ENCODE measurements around the gene M1AP. TPM values are rescaled to one million over a fixed set of nuclear protein-coding genes. Genes with fewer than 3 reads are reported as not detected.

M1AP gene
- total RNA-seq, 4 donors from 2014 or later = 0.81 TPM; not detected in 3

- peaks cover 0 to 6% (median 0%) of the 10 kb centered on the region in 3 donors for H3K4me1 ChIP-seq
Observed at GRCh38 chr2:74646834-74647482, 1.2 kb downstream of the M1AP start.

DNA sequence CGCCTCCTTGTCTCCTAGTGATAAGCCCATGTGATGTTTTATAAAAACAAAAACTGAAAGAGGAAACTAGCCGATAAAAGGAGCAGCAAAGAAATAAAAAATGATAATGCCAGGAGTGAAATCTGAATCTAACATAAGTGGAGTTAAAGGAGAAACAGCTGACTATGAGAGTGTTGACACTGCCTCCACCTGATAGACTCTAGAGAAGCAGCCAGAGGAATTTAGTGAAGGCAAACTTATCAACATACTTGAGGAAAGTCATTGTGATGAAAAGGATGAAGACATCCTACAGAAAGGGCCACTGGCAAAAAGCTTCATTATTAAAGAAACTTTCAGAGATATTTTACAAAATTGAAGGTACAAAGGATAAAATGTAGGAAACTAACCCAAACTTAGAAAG, 1.9 kb downstream of the M1AP start:
- no peak overlapping the region for H3K27ac ChIP-seq
- H3K4me3 ChIP-seq = no peak overlapping the region
- WGBS, 2 donors (ENCODE audit: low coverage in 1 of 2) = 49% methylated on average over 2 of the region's 2 CpGs; no CpG with 5 or more reads in 1 of the 2 donors
- TF ChIP-seq POLR2A (IDR thresholded peaks at IDR 0.05) (no peak), EP300 (IDR thresholded peaks at IDR 0.05) (no peak), POLR2AphosphoS5 (IDR thresholded peaks at IDR 0.05) (no peak)
- TF ChIP-seq, protein P1, sequence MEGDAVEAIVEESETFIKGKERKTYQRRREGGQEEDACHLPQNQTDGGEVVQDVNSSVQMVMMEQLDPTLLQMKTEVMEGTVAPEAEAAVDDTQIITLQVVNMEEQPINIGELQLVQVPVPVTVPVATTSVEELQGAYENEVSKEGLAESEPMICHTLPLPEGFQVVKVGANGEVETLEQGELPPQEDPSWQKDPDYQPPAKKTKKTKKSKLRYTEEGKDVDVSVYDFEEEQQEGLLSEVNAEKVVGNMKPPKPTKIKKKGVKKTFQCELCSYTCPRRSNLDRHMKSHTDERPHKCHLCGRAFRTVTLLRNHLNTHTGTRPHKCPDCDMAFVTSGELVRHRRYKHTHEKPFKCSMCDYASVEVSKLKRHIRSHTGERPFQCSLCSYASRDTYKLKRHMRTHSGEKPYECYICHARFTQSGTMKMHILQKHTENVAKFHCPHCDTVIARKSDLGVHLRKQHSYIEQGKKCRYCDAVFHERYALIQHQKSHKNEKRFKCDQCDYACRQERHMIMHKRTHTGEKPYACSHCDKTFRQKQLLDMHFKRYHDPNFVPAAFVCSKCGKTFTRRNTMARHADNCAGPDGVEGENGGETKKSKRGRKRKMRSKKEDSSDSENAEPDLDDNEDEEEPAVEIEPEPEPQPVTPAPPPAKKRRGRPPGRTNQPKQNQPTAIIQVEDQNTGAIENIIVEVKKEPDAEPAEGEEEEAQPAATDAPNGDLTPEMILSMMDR (IDR thresholded peaks at IDR 0.05) = no peak
- H3K36me3 ChIP-seq = no peaks in the 10 kb centered on the region
- ATAC-seq = no peak
- peaks cover 54% of the 10 kb centered on the region for H3K27me3 ChIP-seq
- peaks cover 0 to 6% (median 0%) of the 10 kb centered on the region in 3 donors for H3K4me1 ChIP-seq
- H3K9me3 ChIP-seq = no peaks in the 10 kb centered on the region

More at GRCh38 chr2:74646834-74647482, 1.2 kb downstream of the M1AP start:
- Histone ChIP-seq H3K36me3 (no peaks in the 10 kb centered on the region), H3K9me3 (no peaks in the 10 kb centered on the region), H3K4me3 (no peak overlapping the region), H3K27me3 (peaks cover 51% of the 10 kb centered on the region), H3K27ac (no peak overlapping the region)
- no peak for TF ChIP-seq EP300 (IDR thresholded peaks at IDR 0.05)
- no peak for TF ChIP-seq POLR2A (IDR thresholded peaks at IDR 0.05)
- no peak for TF ChIP-seq POLR2AphosphoS5 (IDR thresholded peaks at IDR 0.05)
- TF ChIP-seq, protein P1 (IDR thresholded peaks at IDR 0.05) = no peak
- WGBS, 2 donors (ENCODE audit: low coverage in 1 of 2) = 92 to 94% methylated on average over 10 to 13 of the region's 13 CpGs
- ATAC-seq = no peak

- no peak for TF ChIP-seq EP300 (IDR thresholded peaks at IDR 0.05)
- TF ChIP-seq POLR2A (IDR thresholded peaks at IDR 0.05) = no peak
- TF ChIP-seq, protein P1 (IDR thresholded peaks at IDR 0.05) = no peak
- no peak for TF ChIP-seq POLR2AphosphoS5 (IDR thresholded peaks at IDR 0.05)
- ATAC-seq = no peak
Observed at GRCh38 chr2:74645344-74645743, 2.8 kb downstream of the M1AP start.

GRCh38 chr2:74639550-74639949, 8.6 kb downstream of the M1AP start:
- 40 to 57% methylated on average over 1 to 2 of the region's 2 CpGs for WGBS, 2 donors (ENCODE audit: low coverage in 1 of 2)
- Histone ChIP-seq H3K27me3 (peaks cover 13% of the 10 kb centered on the region), H3K9me3 (no peaks in the 10 kb centered on the region), H3K4me1 (no peaks in the 10 kb centered on the region), H3K27ac (no peak overlapping the region), H3K36me3 (no peaks in the 10 kb centered on the region), H3K4me3 (no peak overlapping the region)
- TF ChIP-seq, protein P1 (IDR thresholded peaks at IDR 0.05) = no peak
- ATAC-seq = no peak

More at GRCh38 chr2:74645344-74645743, 2.8 kb downstream of the M1AP start:
- H3K27me3 ChIP-seq = peaks cover 54% of the 10 kb centered on the region
- 71 to 74% methylated on average over 3 to 4 of the region's 4 CpGs for WGBS, 2 donors (ENCODE audit: low coverage in 1 of 2)
- no peaks in the 10 kb centered on the region for H3K36me3 ChIP-seq
- H3K9me3 ChIP-seq = no peaks in the 10 kb centered on the region
- no peak overlapping the region for H3K27ac ChIP-seq
- no peak overlapping the region for H3K4me3 ChIP-seq
- peaks cover 0 to 6% (median 0%) of the 10 kb centered on the region in 3 donors for H3K4me1 ChIP-seq

DNA sequence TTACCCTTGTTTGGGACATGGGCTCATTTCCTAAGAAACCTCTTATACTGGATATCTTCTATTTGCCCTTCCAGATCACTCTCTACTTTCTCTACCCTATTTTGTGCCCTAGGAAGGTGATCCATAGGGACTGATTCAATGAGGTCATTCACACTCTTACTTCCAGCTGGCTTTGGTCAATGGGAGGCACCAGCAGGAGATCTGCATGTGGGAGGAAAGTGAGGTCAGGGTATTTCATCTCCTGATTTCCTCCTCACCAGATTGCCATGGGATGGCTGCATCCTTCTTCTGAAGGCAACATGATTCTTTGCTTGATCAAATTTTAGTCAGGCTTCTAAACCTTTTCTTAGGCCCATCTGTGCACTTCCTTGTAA, 15.2 kb downstream of the M1AP start:
- H3K9me3 ChIP-seq = no peaks in the 10 kb centered on the region
- no peaks in the 10 kb centered on the region for H3K36me3 ChIP-seq
- no peak overlapping the region for H3K4me3 ChIP-seq
- no peaks in the 10 kb centered on the region for H3K4me1 ChIP-seq
- ATAC-seq = no peak
- H3K27me3 ChIP-seq = no peaks in the 10 kb centered on the region
- no peak overlapping the region for H3K27ac ChIP-seq
- TF ChIP-seq, protein P1 (IDR thresholded peaks at IDR 0.05) = no peak
- no peak for TF ChIP-seq POLR2AphosphoS5 (IDR thresholded peaks at IDR 0.05)
- no peak for TF ChIP-seq EP300 (IDR thresholded peaks at IDR 0.05)
- TF ChIP-seq POLR2A (IDR thresholded peaks at IDR 0.05) = no peak
